HG03558 (cell line): Measurements from ENCODE around the gene PTDSS2.

ENCODE experiments used
- ATAC-seq: cut with Tn5 transposase; IDR thresholded peaks from one replicate; pipeline ENCODE4 v1.9.1; 2021; ENCODE audit warnings: moderate number of reproducible peaks; ENCODE audit not compliant: unreplicated experiment; ENCODE audit errors: extremely low read depth

PTDSS2 gene

GRCh38 chr11:445765-446588 lies 4.1 kb upstream of the PTDSS2 start:
- no peak for ATAC-seq

GRCh38 chr11:446891-447290 lies 3.2 kb upstream of the PTDSS2 start:
- no peak for ATAC-seq

- ATAC-seq = no peak
These were observed 2.0 kb upstream of the PTDSS2 start for GRCh38 chr11:447923-448731.

GRCh38 chr11:450809-451451 lies 851 bp downstream of the PTDSS2 start:
- no peak for ATAC-seq

GRCh38 chr11:451738-452137 lies 1.7 kb downstream of the PTDSS2 start:
- no peak for ATAC-seq

GRCh38 chr11:452203-452744 lies 2.2 kb downstream of the PTDSS2 start:
- no peak for ATAC-seq

- ATAC-seq = no peak
These were observed 2.9 kb downstream of the PTDSS2 start for GRCh38 chr11:452916-453527.

GRCh38 chr11:453564-453963 lies 3.5 kb downstream of the PTDSS2 start:
- ATAC-seq = no peak

GRCh38 chr11:454043-454442 lies 4.0 kb downstream of the PTDSS2 start:
- no peak for ATAC-seq

GRCh38 chr11:454801-455565 lies 4.9 kb downstream of the PTDSS2 start:
- no peak for ATAC-seq

GRCh38 chr11:455566-456147 lies 5.6 kb downstream of the PTDSS2 start:
- ATAC-seq = no peak

- ATAC-seq = no peak
These were observed 6.5 kb downstream of the PTDSS2 start for GRCh38 chr11:456533-456932.

GRCh38 chr11:457111-457760 lies 7.2 kb downstream of the PTDSS2 start:
- no peak for ATAC-seq

- ATAC-seq = no peak
These were observed 9.6 kb downstream of the PTDSS2 start for GRCh38 chr11:459511-460220.

- no peak for ATAC-seq
These were observed 10.5 kb downstream of the PTDSS2 start for GRCh38 chr11:460331-461199.

GRCh38 chr11:461626-462025 lies 11.5 kb downstream of the PTDSS2 start:
- no peak for ATAC-seq
